Measurements from ENCODE around the gene DNAAF3. TPM values are rescaled to one million over a fixed set of nuclear protein-coding genes. Genes with fewer than 3 reads are reported as not detected.

The DNAAF3 gene
- total RNA-seq, 4 donors from 2014 or later = 0.65 to 0.69 TPM; not detected in 2

DNA sequence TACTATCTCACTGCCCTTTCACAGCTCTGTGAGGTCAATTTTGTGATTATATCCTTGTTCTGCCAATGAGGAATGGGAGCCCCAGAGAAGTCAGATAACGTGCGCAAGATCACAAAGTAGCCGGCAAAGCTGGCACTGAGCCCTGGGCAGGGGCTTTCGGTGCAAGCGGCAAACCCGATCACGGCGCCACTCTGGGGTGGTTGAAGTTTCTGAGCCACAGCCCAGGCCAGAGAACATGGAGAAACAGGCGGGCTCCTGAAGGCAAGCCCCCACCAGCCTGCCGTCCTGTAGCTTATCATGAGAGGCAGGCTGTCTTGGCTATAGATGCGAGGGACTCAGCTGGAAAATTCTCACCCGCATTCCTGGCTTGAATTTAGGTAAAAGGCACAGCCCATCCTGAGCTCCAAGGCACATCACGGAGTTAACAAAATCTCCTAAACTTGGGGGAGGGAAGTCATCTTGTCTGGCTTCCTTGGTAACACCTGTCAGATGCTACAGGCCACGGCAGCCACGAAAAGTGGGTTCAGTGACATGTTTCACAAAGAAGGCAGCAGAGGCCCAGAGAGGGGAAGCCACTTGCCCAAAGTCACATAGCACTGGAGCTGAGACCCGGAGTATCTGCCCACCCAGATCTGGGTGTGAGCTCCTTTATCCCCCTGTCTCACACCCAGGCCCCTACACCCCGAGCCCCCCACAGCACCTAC, 29.9 kb downstream of the DNAAF3 start:
- ATAC-seq (ENCODE audit: low FRiP score) (no peak), DNase-seq (ENCODE audit: low spot score) (no peak)
- TF ChIP-seq, protein P1, sequence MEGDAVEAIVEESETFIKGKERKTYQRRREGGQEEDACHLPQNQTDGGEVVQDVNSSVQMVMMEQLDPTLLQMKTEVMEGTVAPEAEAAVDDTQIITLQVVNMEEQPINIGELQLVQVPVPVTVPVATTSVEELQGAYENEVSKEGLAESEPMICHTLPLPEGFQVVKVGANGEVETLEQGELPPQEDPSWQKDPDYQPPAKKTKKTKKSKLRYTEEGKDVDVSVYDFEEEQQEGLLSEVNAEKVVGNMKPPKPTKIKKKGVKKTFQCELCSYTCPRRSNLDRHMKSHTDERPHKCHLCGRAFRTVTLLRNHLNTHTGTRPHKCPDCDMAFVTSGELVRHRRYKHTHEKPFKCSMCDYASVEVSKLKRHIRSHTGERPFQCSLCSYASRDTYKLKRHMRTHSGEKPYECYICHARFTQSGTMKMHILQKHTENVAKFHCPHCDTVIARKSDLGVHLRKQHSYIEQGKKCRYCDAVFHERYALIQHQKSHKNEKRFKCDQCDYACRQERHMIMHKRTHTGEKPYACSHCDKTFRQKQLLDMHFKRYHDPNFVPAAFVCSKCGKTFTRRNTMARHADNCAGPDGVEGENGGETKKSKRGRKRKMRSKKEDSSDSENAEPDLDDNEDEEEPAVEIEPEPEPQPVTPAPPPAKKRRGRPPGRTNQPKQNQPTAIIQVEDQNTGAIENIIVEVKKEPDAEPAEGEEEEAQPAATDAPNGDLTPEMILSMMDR (IDR thresholded peaks at IDR 0.05) = no peak

DNA sequence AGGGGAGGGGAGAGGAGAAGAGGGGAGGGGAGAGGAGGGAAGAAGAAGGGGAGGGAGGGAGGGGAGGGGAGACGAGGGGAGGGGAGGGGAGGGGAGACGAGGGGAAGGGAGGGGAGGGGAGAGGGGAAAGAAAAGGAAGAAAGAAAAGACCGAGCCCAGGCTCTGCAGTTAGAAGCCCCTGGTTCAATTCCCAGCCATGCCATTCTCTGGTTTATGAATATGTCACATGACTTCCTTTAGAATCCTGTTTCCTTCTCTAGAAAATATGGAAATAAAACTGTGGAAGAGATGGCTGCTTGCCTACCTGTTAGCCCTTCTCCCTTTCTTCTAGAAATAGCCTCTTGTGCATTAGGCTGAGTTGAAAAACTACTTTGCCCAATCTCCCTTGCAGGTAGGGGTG, 31.7 kb downstream of the DNAAF3 start:
- TF ChIP-seq, protein P1 (IDR thresholded peaks at IDR 0.05) = no peak
- ATAC-seq (ENCODE audit: low FRiP score) = no peak
- DNase-seq (ENCODE audit: low spot score) = no peak

DNA sequence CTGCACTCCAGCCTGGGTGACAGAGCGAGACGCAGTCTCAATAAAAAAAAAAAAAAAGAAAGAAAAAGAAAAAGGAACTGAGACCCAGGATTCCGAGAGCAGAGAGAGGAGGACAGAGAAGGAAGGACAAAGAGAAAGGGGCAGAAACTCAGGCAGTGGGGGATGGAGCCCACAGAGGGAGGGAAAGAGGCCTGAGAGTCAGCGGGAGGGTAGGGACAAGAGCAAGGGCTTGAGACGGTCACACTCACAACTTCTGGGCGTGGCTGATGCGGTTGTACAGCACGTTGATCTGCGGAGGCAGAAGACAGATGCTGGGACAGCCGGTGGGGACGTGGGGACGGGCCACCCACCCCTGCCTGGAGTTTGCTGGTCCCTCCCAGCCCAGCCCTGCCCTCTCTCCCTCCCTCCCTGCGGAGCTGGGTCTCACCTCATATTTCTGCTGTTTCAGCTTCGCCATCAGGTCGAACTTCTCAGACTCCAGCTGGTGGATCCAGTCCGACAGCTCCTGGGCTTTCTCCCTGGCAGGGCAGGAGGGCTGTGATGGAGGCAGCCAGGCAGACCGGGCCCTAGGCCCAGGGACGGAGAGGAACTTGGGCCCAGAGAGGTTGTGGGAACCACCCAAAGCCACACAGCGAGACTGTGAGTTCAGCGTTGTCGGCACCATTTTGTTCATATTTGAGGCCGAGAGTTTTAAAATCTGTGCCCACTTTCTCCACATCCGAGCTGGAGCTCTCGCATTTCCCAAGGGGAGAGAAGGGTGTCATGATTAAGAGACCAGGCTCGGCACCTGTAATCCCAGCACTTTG, 32.6 kb downstream of the DNAAF3 start:
- DNase-seq (ENCODE audit: low spot score) (no peak), ATAC-seq (ENCODE audit: low FRiP score) (no peak)

DNA sequence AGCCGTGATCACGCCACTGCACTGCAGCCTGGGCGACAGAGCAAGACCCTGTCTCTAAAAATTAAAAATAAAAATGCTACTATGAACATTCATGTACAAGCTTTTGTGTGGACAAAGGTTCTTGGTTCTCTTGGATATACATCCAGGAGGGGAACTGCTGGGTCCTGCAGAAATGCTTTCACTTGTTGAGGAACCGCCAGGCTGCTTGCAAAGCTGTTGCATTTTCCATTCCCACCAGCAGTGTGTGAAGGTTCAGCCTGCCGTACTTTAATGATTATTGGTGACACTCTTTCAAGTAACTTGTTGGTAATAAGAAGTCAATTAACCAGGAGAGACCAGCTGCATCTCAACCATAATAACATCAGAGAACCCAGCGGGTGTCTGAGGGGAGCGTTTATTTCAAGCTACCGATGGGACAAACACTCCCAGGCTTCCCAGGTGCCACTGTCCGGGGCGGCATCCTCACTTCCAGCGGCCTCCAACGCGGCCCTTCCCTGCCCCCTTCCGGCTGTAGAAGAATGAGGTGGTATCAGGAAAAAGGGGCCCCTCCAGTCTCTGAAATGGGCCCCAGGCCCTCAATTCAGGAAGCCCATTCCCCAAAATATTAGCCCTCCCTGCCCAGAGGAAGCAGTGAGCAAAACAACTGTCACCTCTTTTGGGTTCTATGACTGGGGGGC, 33.8 kb downstream of the DNAAF3 start:
- ATAC-seq (ENCODE audit: low FRiP score) (no peak), DNase-seq (ENCODE audit: low spot score) (no peak)
- TF ChIP-seq, protein P1 (IDR thresholded peaks at IDR 0.05) = no peak

More for the DNA sequence above, 32.6 kb downstream of the DNAAF3 start:
- TF ChIP-seq, protein P1 (IDR thresholded peaks at IDR 0.05) = no peak

DNA sequence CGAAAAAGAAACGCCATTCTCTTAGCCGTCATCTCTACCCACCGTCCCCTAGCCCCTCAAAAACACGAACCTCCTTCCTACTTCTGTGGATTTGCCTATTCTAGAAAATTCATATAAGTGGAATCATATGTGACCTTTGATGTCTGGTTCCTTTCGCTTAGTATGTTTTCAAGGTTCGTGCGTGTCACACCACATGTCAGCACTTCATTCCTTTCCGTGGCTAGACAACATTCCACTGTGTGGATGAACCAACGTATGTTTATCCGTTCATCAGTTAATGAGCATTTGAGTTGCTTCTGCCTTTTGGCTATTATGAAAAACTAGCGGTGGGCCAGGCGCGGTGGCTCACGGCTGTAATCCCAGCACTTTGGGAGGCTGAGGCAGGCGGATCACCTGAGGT, 35.0 kb downstream of the DNAAF3 start:
- ATAC-seq (ENCODE audit: low FRiP score) (no peak), DNase-seq (ENCODE audit: low spot score) (no peak)
- TF ChIP-seq, protein P1 (IDR thresholded peaks at IDR 0.05) = no peak

- no peak for DNase-seq (ENCODE audit: low spot score)
- TF ChIP-seq, protein P1 (IDR thresholded peaks at IDR 0.05) = no peak
- no peak for ATAC-seq (ENCODE audit: low FRiP score)
Observed at GRCh38 chr19:55119053-55119452, 47.4 kb downstream of the DNAAF3 start.

Measured in omental fat pad (tissue), 4 donors.